Mesenchymal stem cell (in vitro differentiated cells and primary cell): ENCODE measurements around the gene PCNX3.

ENCODE experiments used
- DNase-seq: peaks from one replicate; pipeline ENCODE4 v3.0.0-alpha.2; 2013
- H2AFZ ChIP-seq: one replicate; pipeline ENCODE4 v1.6.1; 2013; ENCODE audit warnings: low read depth, mild to moderate bottlenecking, control low read depth, inconsistent platforms, low read length, moderate library complexity
- H2AK5ac ChIP-seq: 2 replicates; pipeline ENCODE4 v1.6.1; 2013; ENCODE audit warnings: low read length, moderate library complexity, mild to moderate bottlenecking, inconsistent platforms; ENCODE audit not compliant: severe bottlenecking
- H2BK120ac ChIP-seq: one replicate; pipeline ENCODE4 v1.6.1; 2013; ENCODE audit warnings: low read depth, mild to moderate bottlenecking, inconsistent platforms, low read length, moderate library complexity
- H2BK12ac ChIP-seq, 2 experiments: one replicate each; pipeline ENCODE4 v1.6.1; 2013; ENCODE audit warnings: inconsistent platforms in 2 of 2, low read length in 2 of 2, mild to moderate bottlenecking in 2 of 2, moderate library complexity in 2 of 2, control low read depth in 1 of 2
- H2BK15ac ChIP-seq: one replicate; pipeline ENCODE4 v1.6.1; 2013; ENCODE audit warnings: mild to moderate bottlenecking, low read depth, inconsistent platforms; ENCODE audit not compliant: poor library complexity, severe bottlenecking
- H2BK5ac ChIP-seq: 2 replicates; pipeline ENCODE4 v1.6.1; 2013; ENCODE audit warnings: low read depth, mild to moderate bottlenecking, low read length, control low read depth, inconsistent platforms; ENCODE audit not compliant: poor library complexity, severe bottlenecking
- H3K14ac ChIP-seq, 2 experiments: one replicate each; pipeline ENCODE4 v1.6.1; 2013; ENCODE audit warnings: inconsistent platforms in 2 of 2, low read length in 2 of 2, control low read depth in 1 of 2, mild to moderate bottlenecking in 1 of 2, moderate library complexity in 1 of 2
- H3K18ac ChIP-seq, 2 experiments: one replicate each; pipeline ENCODE4 v1.6.1; 2013; ENCODE audit warnings: inconsistent platforms in 2 of 2, low read length in 2 of 2, control low read depth in 1 of 2, low read depth in 1 of 2, mild to moderate bottlenecking in 1 of 2
- H3K23ac ChIP-seq, 2 experiments: one replicate each; pipeline ENCODE4 v1.6.1; 2013; ENCODE audit warnings: inconsistent platforms in 2 of 2, low read length in 2 of 2, mild to moderate bottlenecking in 2 of 2, moderate library complexity in 2 of 2, control low read depth in 1 of 2
- H3K27ac ChIP-seq: 2 replicates; pipeline ENCODE4 v1.5.1; 2013; ENCODE audit warnings: mild to moderate bottlenecking, moderate library complexity, low read length, control low read depth, inconsistent platforms; ENCODE audit not compliant: poor library complexity, severe bottlenecking
- H3K27me3 ChIP-seq, 2 experiments: 2 replicates each; pipeline versions ENCODE4 v1.6.1 to v1.7.0; 2013; ENCODE audit warnings: low read length in 2 of 2, mild to moderate bottlenecking in 2 of 2, moderate library complexity in 2 of 2, control low read depth in 1 of 2, inconsistent platforms in 1 of 2; ENCODE audit not compliant: control insufficient read depth in 1 of 2, insufficient read depth in 1 of 2
- H3K36me3 ChIP-seq, 2 experiments: 2 replicates each; pipeline versions ENCODE4 v1.6.1 to v1.7.0; 2013; ENCODE audit warnings: low read length in 2 of 2, control low read depth in 1 of 2, inconsistent platforms in 1 of 2, low read depth in 1 of 2, mild to moderate bottlenecking in 1 of 2; ENCODE audit not compliant: insufficient read depth in 2 of 2, control insufficient read depth in 1 of 2
- H3K4ac ChIP-seq, 2 experiments: one replicate each; pipeline ENCODE4 v1.6.1; 2013; ENCODE audit warnings: inconsistent platforms in 2 of 2, low read length in 2 of 2, mild to moderate bottlenecking in 2 of 2, moderate library complexity in 2 of 2, control low read depth in 1 of 2, low read depth in 1 of 2
- H3K4me1 ChIP-seq: 2 replicates; pipeline ENCODE4 v1.6.1; 2013; ENCODE audit warnings: low read depth, low read length, control low read depth; ENCODE audit not compliant: control insufficient read depth, insufficient read depth
- H3K4me2 ChIP-seq: 2 replicates; pipeline ENCODE4 v1.6.1; 2013; ENCODE audit warnings: low read length, mild to moderate bottlenecking, inconsistent platforms; ENCODE audit not compliant: poor library complexity, severe bottlenecking
- H3K4me3 ChIP-seq, 2 experiments: 2 replicates each; pipeline versions ENCODE4 v1.5.1 to v1.7.0; 2013; ENCODE audit warnings: low read length in 2 of 2, mild to moderate bottlenecking in 2 of 2, control low read depth in 1 of 2, low read depth in 1 of 2; ENCODE audit not compliant: insufficient read depth in 1 of 2
- H3K79me1 ChIP-seq: replicated peaks from 2 replicates; pipeline ENCODE4 v1.6.1; 2013; ENCODE audit warnings: mild to moderate bottlenecking, control low read depth, low read length, inconsistent platforms; ENCODE audit not compliant: poor library complexity, severe bottlenecking
- H3K9ac ChIP-seq: 2 replicates; pipeline ENCODE4 v1.7.0; 2013; ENCODE audit warnings: mild to moderate bottlenecking, low read length, moderate library complexity
- H3K9me3 ChIP-seq: 2 replicates; pipeline ENCODE4 v1.7.0; 2013; ENCODE audit warnings: mild to moderate bottlenecking, low read length; ENCODE audit not compliant: control insufficient read depth
- H4K8ac ChIP-seq: one replicate; pipeline ENCODE4 v1.6.1; 2013; ENCODE audit warnings: inconsistent platforms, mild to moderate bottlenecking, low read length, moderate library complexity
- H4K91ac ChIP-seq: one replicate; pipeline ENCODE4 v1.6.1; 2013; ENCODE audit warnings: mild to moderate bottlenecking, low read length, inconsistent platforms
- WGBS: methylation state at CpG from one replicate; pipeline ENCODE4 v1.1.7; 2013; ENCODE audit warnings: mixed read lengths; 5-methylcytosine and 5-hydroxymethylcytosine counted together

Gene PCNX3

DNA sequence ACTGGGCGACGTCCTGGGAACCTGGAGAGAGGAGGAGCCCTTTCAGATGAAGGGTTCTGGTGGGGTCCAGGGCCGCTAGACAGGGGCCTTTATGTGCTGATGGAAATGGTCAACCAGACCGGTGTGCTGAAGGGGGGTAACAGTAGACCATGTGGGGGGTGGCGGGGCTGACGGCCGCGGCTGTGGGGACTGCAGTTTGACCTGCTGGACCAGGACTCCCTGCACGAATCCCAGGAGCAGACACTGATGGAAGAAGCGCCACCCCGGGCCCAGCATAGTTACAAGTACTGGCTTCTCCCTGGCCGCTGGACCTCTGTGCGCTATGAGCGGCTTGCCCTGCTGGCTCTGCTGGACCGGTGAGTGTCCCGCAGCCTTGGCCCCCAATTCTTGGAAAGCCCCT lies 6.4 kb downstream of the PCNX3 start:
- Histone ChIP-seq H3K4me1 (peaks cover 39% of the 10 kb centered on the region), H3K14ac (no peak overlapping the region), H2BK5ac (no peak overlapping the region), H3K4me3 (no peak overlapping the region), H3K27ac (no peak overlapping the region), H3K18ac (no peak overlapping the region), H3K23ac (no peak overlapping the region), H3K36me3 (peaks cover 93 to 95% of the 10 kb centered on the region in 2 experiments), H2AFZ (no peak overlapping the region), H3K9me3 (no peaks in the 10 kb centered on the region), H2BK120ac (no peak overlapping the region), H3K27me3 (no peaks in the 10 kb centered on the region), H3K79me1 (peaks cover 44% of the 10 kb centered on the region), H3K4ac (no peak overlapping the region), H2BK12ac (no peak overlapping the region), H4K8ac (no peak overlapping the region), H4K91ac (no peak overlapping the region), H2BK15ac (no peak overlapping the region), H3K9ac (no peak overlapping the region), H2AK5ac (no peak overlapping the region), H3K4me2 (no peak overlapping the region)
- 97% methylated on average over 16 of the region's 16 CpGs for WGBS
- no peak for DNase-seq

DNA sequence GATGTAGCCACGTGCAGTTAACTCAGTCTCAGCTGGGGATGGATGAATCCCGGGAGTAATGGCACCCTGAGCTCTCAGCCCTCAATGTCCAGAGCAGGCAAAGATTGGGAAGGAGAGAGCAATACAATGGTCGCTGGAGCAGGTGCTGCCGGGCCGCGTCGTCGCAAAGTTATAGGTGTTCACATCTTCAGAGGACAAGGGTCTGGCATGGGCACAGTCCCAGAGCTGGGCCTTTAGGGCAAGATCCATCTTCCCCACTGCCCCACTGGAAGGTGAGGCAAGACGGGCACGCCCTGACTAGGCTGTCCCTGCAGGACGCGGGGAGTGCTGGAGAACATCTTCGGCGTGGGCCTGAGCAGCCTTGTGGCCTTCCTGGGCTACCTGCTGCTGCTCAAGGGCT lies 7.6 kb downstream of the PCNX3 start:
- no peak overlapping the region for H3K4me2 ChIP-seq
- no peak overlapping the region for H2AK5ac ChIP-seq
- H3K27me3 ChIP-seq, result no peaks in the 10 kb centered on the region
- no peak for DNase-seq
- H3K36me3 ChIP-seq, result peaks cover 93 to 95% of the 10 kb centered on the region in 2 experiments
- peaks cover 54% of the 10 kb centered on the region for H3K79me1 ChIP-seq
- no peak overlapping the region for H2BK12ac ChIP-seq
- no peak overlapping the region for H3K23ac ChIP-seq
- H3K4me1 ChIP-seq, result peaks cover 34% of the 10 kb centered on the region
- no peak overlapping the region for H3K9ac ChIP-seq
- H3K18ac ChIP-seq, result no peak overlapping the region
- no peak overlapping the region for H2BK15ac ChIP-seq
- H4K91ac ChIP-seq, result no peak overlapping the region
- H3K14ac ChIP-seq, result no peak overlapping the region
- H3K4me3 ChIP-seq, result no peak overlapping the region
- H3K9me3 ChIP-seq, result no peaks in the 10 kb centered on the region
- no peak overlapping the region for H2BK5ac ChIP-seq
- no peak overlapping the region for H4K8ac ChIP-seq
- WGBS, result 91% methylated on average over 14 of the region's 14 CpGs
- H2AFZ ChIP-seq, result no peak overlapping the region
- H3K4ac ChIP-seq, result no peak overlapping the region
- H2BK120ac ChIP-seq, result no peak overlapping the region
- no peak overlapping the region for H3K27ac ChIP-seq

DNA sequence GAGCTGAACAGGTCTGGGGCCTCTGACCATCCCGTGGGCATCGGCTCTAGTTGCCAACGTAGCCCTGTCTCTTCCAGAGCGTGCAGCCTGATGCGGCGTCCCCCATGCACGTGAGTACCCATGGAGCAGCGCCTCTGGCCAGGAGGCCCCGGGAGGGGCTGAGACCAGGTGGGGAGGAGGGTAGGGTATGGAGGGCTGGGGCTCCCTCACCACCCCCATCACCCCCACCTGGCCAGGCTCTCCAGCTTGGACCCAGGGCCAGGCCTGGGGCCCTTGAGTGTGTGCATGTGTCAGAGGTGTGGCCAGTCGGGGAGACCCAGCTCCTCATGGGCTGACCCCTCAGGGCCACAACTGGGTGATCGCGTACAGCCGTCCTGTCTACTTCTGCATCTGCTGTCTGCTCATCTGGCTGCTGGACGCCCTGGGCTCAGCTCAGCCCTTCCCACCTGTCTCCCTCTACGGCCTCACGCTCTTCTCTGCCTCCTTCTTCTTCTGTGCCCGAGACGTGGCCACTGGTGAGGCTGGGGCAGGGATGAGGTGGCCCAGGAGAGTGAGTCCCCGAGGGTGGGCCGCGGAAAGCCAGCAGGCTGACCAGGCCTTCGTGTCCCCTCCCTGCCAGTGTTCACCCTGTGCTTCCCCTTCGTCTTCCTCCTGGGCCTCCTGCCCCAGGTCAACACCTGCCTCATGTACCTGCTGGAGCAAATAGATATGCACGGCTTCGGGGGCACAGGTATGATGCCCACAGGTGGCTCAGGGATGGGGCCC lies 8.5 kb downstream of the PCNX3 start:
- H4K8ac ChIP-seq, result no peak overlapping the region
- no peak overlapping the region for H2BK15ac ChIP-seq
- H3K18ac ChIP-seq, result no peak overlapping the region
- H2BK5ac ChIP-seq, result no peak overlapping the region
- no peak for DNase-seq
- no peak overlapping the region for H3K14ac ChIP-seq
- H3K4me1 ChIP-seq, result peaks cover 26% of the 10 kb centered on the region
- H3K27ac ChIP-seq, result no peak overlapping the region
- H3K79me1 ChIP-seq, result peaks cover 52% of the 10 kb centered on the region
- H3K9me3 ChIP-seq, result no peaks in the 10 kb centered on the region
- no peak overlapping the region for H2BK120ac ChIP-seq
- H3K9ac ChIP-seq, result no peak overlapping the region
- no peak overlapping the region for H4K91ac ChIP-seq
- H3K36me3 ChIP-seq, result peaks cover 93 to 94% of the 10 kb centered on the region in 2 experiments
- no peak overlapping the region for H2BK12ac ChIP-seq
- H3K4me2 ChIP-seq, result no peak overlapping the region
- no peaks in the 10 kb centered on the region for H3K27me3 ChIP-seq
- H3K4ac ChIP-seq, result no peak overlapping the region
- 99% methylated on average over 15 of the region's 25 CpGs for WGBS
- H3K23ac ChIP-seq, result no peak overlapping the region
- H3K4me3 ChIP-seq, result no peak overlapping the region
- no peak overlapping the region for H2AFZ ChIP-seq
- no peak overlapping the region for H2AK5ac ChIP-seq

DNA sequence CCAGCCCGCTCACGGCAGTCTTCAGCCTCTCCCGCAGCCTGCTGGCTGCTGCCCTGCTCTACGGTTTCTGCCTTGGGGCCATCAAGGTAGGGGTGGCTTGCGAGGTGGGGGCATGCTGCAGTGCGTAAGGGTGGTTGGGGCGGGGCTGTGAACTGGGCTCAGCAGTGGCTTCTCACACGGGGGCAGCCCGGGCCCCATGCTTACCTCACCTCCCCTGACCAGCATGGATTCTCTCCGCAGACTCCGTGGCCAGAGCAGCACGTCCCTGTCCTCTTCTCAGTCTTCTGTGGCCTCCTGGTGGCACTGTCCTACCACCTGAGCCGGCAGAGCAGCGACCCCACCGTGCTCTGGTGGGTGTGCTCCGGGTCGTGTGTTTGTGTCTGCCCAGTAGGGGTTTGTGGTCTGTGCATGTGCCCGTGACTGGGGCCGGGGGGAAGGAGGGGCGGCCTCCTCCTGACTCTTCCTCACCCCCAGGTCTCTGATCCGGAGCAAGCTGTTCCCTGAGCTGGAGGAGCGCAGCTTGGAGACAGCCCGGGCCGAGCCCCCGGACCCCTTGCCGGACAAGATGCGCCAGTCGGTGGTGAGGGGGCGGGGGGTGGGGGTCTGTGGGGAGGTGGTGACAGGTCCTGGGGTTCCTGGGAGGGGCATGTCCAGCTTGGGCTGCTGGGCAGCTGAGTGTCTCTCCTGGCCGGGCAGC lies 9.5 kb downstream of the PCNX3 start:
- H2BK120ac ChIP-seq, result no peak overlapping the region
- no peak for DNase-seq
- H3K18ac ChIP-seq, result no peak overlapping the region
- no peak overlapping the region for H3K27ac ChIP-seq
- H3K4ac ChIP-seq, result no peak overlapping the region
- peaks cover 93 to 94% of the 10 kb centered on the region in 2 experiments for H3K36me3 ChIP-seq
- 96% methylated on average over 26 of the region's 30 CpGs for WGBS
- no peak overlapping the region for H3K4me2 ChIP-seq
- no peak overlapping the region for H3K4me3 ChIP-seq
- peaks cover 47% of the 10 kb centered on the region for H3K79me1 ChIP-seq
- no peak overlapping the region for H2BK5ac ChIP-seq
- H2AFZ ChIP-seq, result no peak overlapping the region
- H4K91ac ChIP-seq, result no peak overlapping the region
- no peak overlapping the region for H3K14ac ChIP-seq
- H3K4me1 ChIP-seq, result peaks cover 19% of the 10 kb centered on the region
- no peak overlapping the region for H2BK15ac ChIP-seq
- no peak overlapping the region for H4K8ac ChIP-seq
- no peaks in the 10 kb centered on the region for H3K9me3 ChIP-seq
- H2BK12ac ChIP-seq, result no peak overlapping the region
- no peak overlapping the region for H3K9ac ChIP-seq
- no peaks in the 10 kb centered on the region for H3K27me3 ChIP-seq
- H2AK5ac ChIP-seq, result no peak overlapping the region
- H3K23ac ChIP-seq, result no peak overlapping the region
